A549 (cell line): ENCODE data around the gene CIAO3. TPM values are rescaled to one million over a fixed set of nuclear protein-coding genes. Genes with fewer than 3 reads are reported as not detected.

Experiments
- ATAC-seq, 2 experiments: fragments of 200-7000 bp in 1 of 2; fragments of >200 bp in 1 of 2; cut with Nextera tagmentation in 1 of 2; cut with Tn5 transposase in 1 of 2; 3 replicates each; pipeline versions ENCODE4 v1.8.0 to v1.9.1; 2018 to 2020; ENCODE audit warnings: mild to moderate bottlenecking in 1 of 2, moderate library complexity in 1 of 2
- CTCF ChIA-PET: fragments of 300-600 bp; sonication (Branson Sonifier 250); formaldehyde crosslinking; extraction: SDS; loops from one replicate; lab custom pipeline; 2021; ENCODE audit warnings: antibody characterized with exemption, inconsistent platforms; lab: Yijun Ruan, JAX
- POLR2A ChIA-PET: fragments of 350-600 bp; formaldehyde crosslinking; extraction: SDS; loops from one replicate; lab custom pipeline; 2021; ENCODE audit warnings: antibody characterized with exemption, inconsistent platforms; lab: Yijun Ruan, JAX
- DNase-seq, 2 experiments: peaks; one replicate each; pipeline versions ENCODE4 v3.0.0 to v3.0.0-alpha.2; 2011 to 2016; ENCODE audit warnings: low read depth in 1 of 2, low spot score in 1 of 2
- FAIRE-seq: peaks from 2 replicates; lab custom pipeline; 2011; peaks lifted over from hg19 to GRCh38; lab: Jason Lieb, UNC
- H3K27ac ChIP-seq, 2 experiments: fragments of >200 bp; sonication (Bioruptor Twin); formaldehyde crosslinking; 3 replicates each; pipeline ENCODE4 v1.5.1; 2016 to 2017
- H3K4me1 ChIP-seq: fragments of >200 bp; sonication (Bioruptor Twin); formaldehyde crosslinking; 3 replicates; pipeline ENCODE4 v1.6.1; 2016
- H3K4me2 ChIP-seq: fragments of >200 bp; sonication (Bioruptor Twin); formaldehyde crosslinking; 3 replicates; pipeline ENCODE4 v1.6.1; 2016
- H3K4me3 ChIP-seq: fragments of >200 bp; sonication (Bioruptor Twin); formaldehyde crosslinking; 3 replicates; pipeline ENCODE4 v1.5.1; 2016
- H3K9me3 ChIP-seq: fragments of >200 bp; sonication (Bioruptor Twin); formaldehyde crosslinking; 3 replicates; pipeline ENCODE4 v1.6.1; 2016
- CBX2 ChIP-seq: fragments of 200-600 bp; sonication (generic); IDR thresholded peaks from 2 replicates; pipeline ENCODE4 v1.6.1; 2016; ENCODE audit warnings: low read depth, mild to moderate bottlenecking, borderline replicate concordance
- CBX8 ChIP-seq: fragments of 200-600 bp; sonication (generic); IDR thresholded peaks from 2 replicates; pipeline ENCODE4 v1.6.1; 2016
- CEBPB ChIP-seq, 2 experiments: fragments of >200 bp in 1 of 2; sonication (Bioruptor Twin) in 1 of 2; formaldehyde crosslinking in 1 of 2; IDR thresholded peaks; 2 replicates each; pipeline ENCODE4 v1.6.1; 2012 to 2016
- CHD2 ChIP-seq: fragments of 150-350 bp; IDR thresholded peaks from 2 replicates; pipeline ENCODE4 v1.6.1; 2014; ENCODE audit warnings: low read length; ENCODE audit not compliant: partially characterized antibody
- EHMT2 ChIP-seq: fragments of 200-600 bp; sonication (generic); IDR thresholded peaks from 2 replicates; pipeline ENCODE4 v1.6.1; 2016; ENCODE audit warnings: antibody characterized with exemption, low read depth, mild to moderate bottlenecking, moderate library complexity
- EP300 ChIP-seq, 2 experiments: fragments of >200 bp; sonication (Bioruptor Twin); formaldehyde crosslinking; IDR thresholded peaks; 2 replicates in 1 of 2; 3 replicates in 1 of 2; pipeline ENCODE4 v1.6.1; 2016 to 2017
- FOSL2 ChIP-seq, 2 experiments: fragments of 450-650 bp in 1 of 2; fragments of >200 bp in 1 of 2; sonication (Bioruptor Twin) in 1 of 2; formaldehyde crosslinking; IDR thresholded peaks; 2 replicates each; pipeline versions ENCODE4 v1.5.0 to v1.6.1; 2016 to 2020; ENCODE audit warnings: mild to moderate bottlenecking in 1 of 2, moderate library complexity in 1 of 2
- JUN ChIP-seq, 2 experiments: fragments of >200 bp; sonication (Bioruptor Twin); formaldehyde crosslinking; IDR thresholded peaks; 2 replicates in 1 of 2; 3 replicates in 1 of 2; pipeline ENCODE4 v1.6.1; 2016 to 2017
- KDM1A ChIP-seq: fragments of 200-600 bp; sonication (generic); IDR thresholded peaks from 2 replicates; pipeline ENCODE4 v1.6.1; 2016; ENCODE audit warnings: low read depth, mild to moderate bottlenecking
- KDM5A ChIP-seq: fragments of 200-600 bp; sonication (generic); IDR thresholded peaks from 2 replicates; pipeline ENCODE4 v1.6.1; 2016; ENCODE audit warnings: antibody characterized with exemption, mild to moderate bottlenecking
- NPAS2 ChIP-seq: fragments of 250-450 bp; sonication (Bioruptor Pico); IDR thresholded peaks from 2 replicates; pipeline ENCODE4 v1.8.0; 2022; ENCODE audit warnings: mild to moderate bottlenecking, moderate library complexity, borderline replicate concordance
- POLR2A ChIP-seq: IDR thresholded peaks from 2 replicates; pipeline ENCODE4 v1.6.1; 2012; ENCODE audit warnings: mild to moderate bottlenecking, low read length
- POLR2AphosphoS2 ChIP-seq: conservative IDR thresholded peaks from 2 replicates; pipeline ENCODE4 v1.6.1; 2012; ENCODE audit warnings: low read length, improper control_type of control experiment, inconsistent platforms
- RNF2 ChIP-seq: fragments of 200-600 bp; sonication (generic); IDR thresholded peaks from 2 replicates; pipeline ENCODE4 v1.6.1; 2016; ENCODE audit warnings: low read depth, mild to moderate bottlenecking, antibody characterized with exemption, moderate library complexity, borderline replicate concordance
- WGBS: methylation state at CpG from one replicate; pipeline ENCODE4 v1.1.6; 2017; ENCODE audit errors: missing lambda C conversion rate; 5-methylcytosine and 5-hydroxymethylcytosine counted together
- polyA plus RNA-seq, 4 experiments: library from polyadenylated mRNA; depleted of rRNA in 3 of 4; stranded (reverse); fragments of >200 nt; fragmentation: RNase III in 1 of 4; extraction: RNeasy Plus Mini Kit Qiagen cat#74134 plus additional on column Dnase treatment in 1 of 4; gene quantifications; 2 replicates in 3 of 4; 3 replicates in 1 of 4; pipeline ENCODE4 v1.2.3, GENCODE V29; 2011 to 2017
- TF ChIP-seq, protein P1 (sequence below): IDR thresholded peaks from 2 replicates; pipeline ENCODE4 v1.6.1; 2012; ENCODE audit warnings: low read depth, borderline replicate concordance
- TF ChIP-seq, protein P2 (sequence below): fragments of 250-450 bp; sonication (Bioruptor Pico); IDR thresholded peaks from 2 replicates; pipeline ENCODE4 v1.5.0; 2021; ENCODE audit warnings: mild to moderate bottlenecking, moderate library complexity, borderline replicate concordance
- TF ChIP-seq, protein P3 (sequence below): IDR thresholded peaks from 2 replicates; pipeline ENCODE4 v1.6.1; 2012
- TF ChIP-seq, protein P4 (sequence below): IDR thresholded peaks from 2 replicates; pipeline ENCODE4 v1.6.1; 2012
- TF ChIP-seq, protein P5 (sequence below): fragments of 200-600 bp; sonication (generic); IDR thresholded peaks from 2 replicates; pipeline ENCODE4 v1.6.1; 2016; ENCODE audit warnings: antibody characterized with exemption, mild to moderate bottlenecking, moderate library complexity
- TF ChIP-seq, protein P6 (sequence below): fragments of 150-350 bp; IDR thresholded peaks from 2 replicates; pipeline ENCODE4 v1.6.1; 2014; ENCODE audit warnings: low read depth, mild to moderate bottlenecking, low read length

Gene CIAO3
- polyA plus RNA-seq, 2 of the 4 experiments (the other 2 are of a cell fraction), result 17.4 to 23.0 TPM

DNA sequence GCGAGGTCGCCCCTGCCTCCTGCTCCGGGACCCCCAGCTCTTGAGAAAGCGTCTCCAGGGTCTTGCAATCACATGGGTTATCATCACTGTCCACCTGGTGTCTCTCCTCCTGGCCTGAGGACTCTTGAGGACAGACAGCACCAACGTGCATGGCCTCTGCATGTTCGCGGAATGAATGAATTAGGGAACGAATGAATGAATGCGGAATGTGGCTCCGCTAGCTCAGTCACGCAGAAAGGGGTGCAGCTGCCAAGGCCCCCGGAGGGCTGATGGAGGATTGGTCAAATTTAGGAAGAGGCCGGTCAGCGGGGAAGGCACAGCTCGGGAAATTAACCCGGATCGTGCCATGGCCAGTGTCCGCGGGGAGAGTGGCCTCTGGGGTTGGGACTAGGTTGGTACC, 38.5 kb downstream of the CIAO3 start (continued):
- no peak for TF ChIP-seq POLR2AphosphoS2
- no peak for TF ChIP-seq CBX8
- TF ChIP-seq, protein P1, sequence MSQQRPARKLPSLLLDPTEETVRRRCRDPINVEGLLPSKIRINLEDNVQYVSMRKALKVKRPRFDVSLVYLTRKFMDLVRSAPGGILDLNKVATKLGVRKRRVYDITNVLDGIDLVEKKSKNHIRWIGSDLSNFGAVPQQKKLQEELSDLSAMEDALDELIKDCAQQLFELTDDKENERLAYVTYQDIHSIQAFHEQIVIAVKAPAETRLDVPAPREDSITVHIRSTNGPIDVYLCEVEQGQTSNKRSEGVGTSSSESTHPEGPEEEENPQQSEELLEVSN, result no peak

DNA sequence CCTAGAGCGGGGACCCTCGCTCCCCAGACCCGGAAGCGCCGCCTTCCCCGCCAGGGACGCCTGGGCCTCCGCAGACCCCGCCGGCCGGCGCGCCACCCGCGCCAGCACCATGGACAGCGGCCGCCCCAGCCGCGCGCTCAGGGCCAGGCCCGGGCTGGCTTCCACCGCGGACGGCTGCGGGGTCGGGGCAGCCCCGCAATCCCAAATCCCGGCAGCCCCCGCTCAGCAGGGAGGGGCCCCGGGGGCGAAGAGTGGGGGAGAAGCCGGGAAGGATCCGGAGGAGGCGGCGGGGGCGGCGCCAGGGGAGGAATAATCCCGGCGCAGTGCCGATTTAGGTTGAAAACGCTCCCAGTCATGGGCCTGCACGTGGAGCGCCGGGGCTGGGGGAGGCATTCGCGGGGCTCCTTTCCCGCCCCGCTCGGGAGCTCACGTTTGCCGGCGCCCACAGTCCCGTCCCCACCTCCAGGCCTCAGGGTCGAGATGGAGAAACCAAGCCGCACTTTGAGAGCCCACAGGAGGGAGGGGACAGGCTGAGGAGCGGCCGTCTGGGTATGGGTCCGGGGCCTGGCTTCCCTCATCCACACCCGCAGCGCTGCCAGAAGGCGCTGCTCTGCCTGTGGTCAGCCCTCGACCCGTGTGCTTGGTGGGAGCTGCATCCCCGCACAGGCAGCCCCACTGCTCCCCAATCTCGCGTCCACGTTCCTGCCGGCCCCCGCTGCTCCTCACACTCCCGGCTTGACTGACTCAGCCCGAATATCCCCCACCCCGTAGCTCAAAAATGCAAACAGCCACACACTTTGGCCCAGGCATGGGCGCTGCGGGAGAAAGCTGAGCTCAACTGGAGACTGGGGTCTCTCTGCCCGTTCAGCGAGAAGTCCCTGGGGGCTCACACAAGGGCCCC, 39.9 kb downstream of the CIAO3 start:
- POLR2A ChIA-PET, result interaction anchor here (1.4 kb wide), 1 partner anchor 20 kb away, joined by 3 read pairs; the partner anchor contains the start of gene ANTKMT
- WGBS, result 12% methylated on average over 19 of the region's 76 CpGs
- no peak for DNase-seq
- TF ChIP-seq, protein P2, sequence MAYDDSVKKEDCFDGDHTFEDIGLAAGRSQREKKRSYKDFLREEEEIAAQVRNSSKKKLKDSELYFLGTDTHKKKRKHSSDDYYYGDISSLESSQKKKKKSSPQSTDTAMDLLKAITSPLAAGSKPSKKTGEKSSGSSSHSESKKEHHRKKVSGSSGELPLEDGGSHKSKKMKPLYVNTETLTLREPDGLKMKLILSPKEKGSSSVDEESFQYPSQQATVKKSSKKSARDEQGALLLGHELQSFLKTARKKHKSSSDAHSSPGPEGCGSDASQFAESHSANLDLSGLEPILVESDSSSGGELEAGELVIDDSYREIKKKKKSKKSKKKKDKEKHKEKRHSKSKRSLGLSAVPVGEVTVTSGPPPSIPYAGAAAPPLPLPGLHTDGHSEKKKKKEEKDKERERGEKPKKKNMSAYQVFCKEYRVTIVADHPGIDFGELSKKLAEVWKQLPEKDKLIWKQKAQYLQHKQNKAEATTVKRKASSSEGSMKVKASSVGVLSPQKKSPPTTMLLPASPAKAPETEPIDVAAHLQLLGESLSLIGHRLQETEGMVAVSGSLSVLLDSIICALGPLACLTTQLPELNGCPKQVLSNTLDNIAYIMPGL (CRISPR knock-in tag), result no peak
- no peak for TF ChIP-seq POLR2A
- TF ChIP-seq, protein P3, sequence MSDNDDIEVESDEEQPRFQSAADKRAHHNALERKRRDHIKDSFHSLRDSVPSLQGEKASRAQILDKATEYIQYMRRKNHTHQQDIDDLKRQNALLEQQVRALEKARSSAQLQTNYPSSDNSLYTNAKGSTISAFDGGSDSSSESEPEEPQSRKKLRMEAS, result peak; percentile 31; the same call in 1 of the 2 replicates
- TF ChIP-seq, protein P4, sequence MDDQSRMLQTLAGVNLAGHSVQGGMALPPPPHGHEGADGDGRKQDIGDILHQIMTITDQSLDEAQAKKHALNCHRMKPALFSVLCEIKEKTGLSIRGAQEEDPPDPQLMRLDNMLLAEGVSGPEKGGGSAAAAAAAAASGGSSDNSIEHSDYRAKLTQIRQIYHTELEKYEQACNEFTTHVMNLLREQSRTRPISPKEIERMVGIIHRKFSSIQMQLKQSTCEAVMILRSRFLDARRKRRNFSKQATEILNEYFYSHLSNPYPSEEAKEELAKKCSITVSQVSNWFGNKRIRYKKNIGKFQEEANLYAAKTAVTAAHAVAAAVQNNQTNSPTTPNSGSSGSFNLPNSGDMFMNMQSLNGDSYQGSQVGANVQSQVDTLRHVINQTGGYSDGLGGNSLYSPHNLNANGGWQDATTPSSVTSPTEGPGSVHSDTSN, result no peak
- no peak for TF ChIP-seq CEBPB (IDR thresholded peaks at IDR 0.05)
- TF ChIP-seq, protein P5, sequence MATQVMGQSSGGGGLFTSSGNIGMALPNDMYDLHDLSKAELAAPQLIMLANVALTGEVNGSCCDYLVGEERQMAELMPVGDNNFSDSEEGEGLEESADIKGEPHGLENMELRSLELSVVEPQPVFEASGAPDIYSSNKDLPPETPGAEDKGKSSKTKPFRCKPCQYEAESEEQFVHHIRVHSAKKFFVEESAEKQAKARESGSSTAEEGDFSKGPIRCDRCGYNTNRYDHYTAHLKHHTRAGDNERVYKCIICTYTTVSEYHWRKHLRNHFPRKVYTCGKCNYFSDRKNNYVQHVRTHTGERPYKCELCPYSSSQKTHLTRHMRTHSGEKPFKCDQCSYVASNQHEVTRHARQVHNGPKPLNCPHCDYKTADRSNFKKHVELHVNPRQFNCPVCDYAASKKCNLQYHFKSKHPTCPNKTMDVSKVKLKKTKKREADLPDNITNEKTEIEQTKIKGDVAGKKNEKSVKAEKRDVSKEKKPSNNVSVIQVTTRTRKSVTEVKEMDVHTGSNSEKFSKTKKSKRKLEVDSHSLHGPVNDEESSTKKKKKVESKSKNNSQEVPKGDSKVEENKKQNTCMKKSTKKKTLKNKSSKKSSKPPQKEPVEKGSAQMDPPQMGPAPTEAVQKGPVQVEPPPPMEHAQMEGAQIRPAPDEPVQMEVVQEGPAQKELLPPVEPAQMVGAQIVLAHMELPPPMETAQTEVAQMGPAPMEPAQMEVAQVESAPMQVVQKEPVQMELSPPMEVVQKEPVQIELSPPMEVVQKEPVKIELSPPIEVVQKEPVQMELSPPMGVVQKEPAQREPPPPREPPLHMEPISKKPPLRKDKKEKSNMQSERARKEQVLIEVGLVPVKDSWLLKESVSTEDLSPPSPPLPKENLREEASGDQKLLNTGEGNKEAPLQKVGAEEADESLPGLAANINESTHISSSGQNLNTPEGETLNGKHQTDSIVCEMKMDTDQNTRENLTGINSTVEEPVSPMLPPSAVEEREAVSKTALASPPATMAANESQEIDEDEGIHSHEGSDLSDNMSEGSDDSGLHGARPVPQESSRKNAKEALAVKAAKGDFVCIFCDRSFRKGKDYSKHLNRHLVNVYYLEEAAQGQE, result peak; percentile 98
- TF ChIP-seq CBX8, result no peak
- TF ChIP-seq EP300 (IDR thresholded peaks at IDR 0.05), result no peak
- TF ChIP-seq NPAS2 (CRISPR knock-in tag), result no peak
- TF ChIP-seq, all 56 proteins: peak for 2
- Histone ChIP-seq H3K4me3 (peak overlapping the region; percentile 21; the same call in 1 of the 3 replicates), H3K4me1 (peaks cover 19% of the 10 kb centered on the region), H3K27ac (no peak overlapping the region), H3K9me3 (no peaks in the 10 kb centered on the region), H3K4me2 (peak overlapping the region; percentile 78)
- CTCF ChIA-PET, result interaction anchor here (2.2 to 4.1 kb wide), 3 partner anchors 10 to 84 kb away, joined by 9 to 33 read pairs (median 11); no protein-coding TSS in a partner anchor
- FAIRE-seq (no peak), ATAC-seq (peak; percentile 36 to 64; a peak in 4 of 6 replicates)

DNA sequence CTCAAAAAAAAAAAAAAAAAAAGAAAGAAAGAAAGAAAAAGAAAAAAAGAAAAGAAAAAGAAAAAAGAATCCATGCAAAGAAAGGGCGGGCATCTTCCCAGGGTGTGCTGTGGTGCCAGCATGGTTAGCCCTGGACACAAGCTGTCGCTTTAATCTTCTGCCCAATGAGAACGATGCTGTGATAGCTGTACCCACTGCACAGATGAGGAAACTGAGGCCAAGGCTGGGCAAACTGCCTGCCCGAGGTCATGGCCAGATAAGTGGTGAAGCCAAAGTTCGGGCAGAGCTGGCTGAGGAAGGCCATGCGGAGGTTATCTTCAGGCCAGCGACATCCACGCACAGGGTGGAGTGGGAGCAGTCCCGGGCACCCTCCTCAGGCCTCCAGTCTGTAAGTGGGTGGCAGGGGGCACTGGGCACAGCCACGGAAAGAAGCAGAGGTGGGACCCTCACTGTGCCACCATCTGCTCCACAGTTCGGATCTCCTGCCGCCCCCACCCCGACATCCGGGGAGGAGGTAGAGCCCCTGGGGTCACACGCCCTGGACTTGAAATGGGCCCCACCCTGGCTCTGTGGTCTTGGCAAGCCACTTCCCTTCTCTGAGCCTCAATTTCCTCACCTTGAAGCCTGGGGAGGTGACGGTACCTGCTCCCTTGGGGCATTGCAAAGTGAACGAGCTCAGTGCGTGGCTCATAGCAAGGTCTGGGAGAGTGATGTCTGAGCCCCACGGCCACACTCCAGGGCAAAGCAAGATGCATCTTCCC, 41.7 kb downstream of the CIAO3 start:
- H3K4me3 ChIP-seq, result no peak overlapping the region
- no peaks in the 10 kb centered on the region for H3K9me3 ChIP-seq
- H3K4me1 ChIP-seq, result peaks cover 26% of the 10 kb centered on the region; the same call in 2 of the 3 replicates
- FAIRE-seq (no peak), ATAC-seq (no peak), DNase-seq (no peak)
- H3K4me2 ChIP-seq, result no peak overlapping the region
- POLR2A ChIA-PET, result interaction anchor here (0.7 kb wide), 1 partner anchor 10 kb away, joined by 4 read pairs; no protein-coding TSS in a partner anchor
- no peak overlapping the region for H3K27ac ChIP-seq
- CTCF ChIA-PET, result interaction anchor here (0.6 to 1.7 kb wide), 2 partner anchors 23 to 120 kb away, joined by 3 to 4 read pairs; no protein-coding TSS in a partner anchor
- WGBS, result 43% methylated on average over 9 of the region's 19 CpGs
- TF ChIP-seq EHMT2, result no peak
- no peak for TF ChIP-seq KDM5A
- no peak for TF ChIP-seq NPAS2 (CRISPR knock-in tag)
- TF ChIP-seq JUN (IDR thresholded peaks at IDR 0.05), result no peak
- no peak for TF ChIP-seq CHD2
- TF ChIP-seq, protein P6, sequence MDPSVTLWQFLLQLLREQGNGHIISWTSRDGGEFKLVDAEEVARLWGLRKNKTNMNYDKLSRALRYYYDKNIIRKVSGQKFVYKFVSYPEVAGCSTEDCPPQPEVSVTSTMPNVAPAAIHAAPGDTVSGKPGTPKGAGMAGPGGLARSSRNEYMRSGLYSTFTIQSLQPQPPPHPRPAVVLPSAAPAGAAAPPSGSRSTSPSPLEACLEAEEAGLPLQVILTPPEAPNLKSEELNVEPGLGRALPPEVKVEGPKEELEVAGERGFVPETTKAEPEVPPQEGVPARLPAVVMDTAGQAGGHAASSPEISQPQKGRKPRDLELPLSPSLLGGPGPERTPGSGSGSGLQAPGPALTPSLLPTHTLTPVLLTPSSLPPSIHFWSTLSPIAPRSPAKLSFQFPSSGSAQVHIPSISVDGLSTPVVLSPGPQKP, result no peak
- no peak for TF ChIP-seq CBX2
- TF ChIP-seq CEBPB (IDR thresholded peaks at IDR 0.05), result no peak
- no peak for TF ChIP-seq FOSL2 (IDR thresholded peaks at IDR 0.05)
- no peak for TF ChIP-seq FOSL2 (CRISPR knock-in tag; IDR thresholded peaks at IDR 0.05)
- no peak for TF ChIP-seq RNF2
- TF ChIP-seq KDM1A, result no peak
